Fibroblast of mammary gland (primary cell): ENCODE measurements around the gene RBM20.

Experiments used
- DNase-seq: peaks from one replicate; pipeline ENCODE4 v3.0.0-alpha.2; 2010; ENCODE audit warnings: low read depth
- H3K4me3 ChIP-seq: 2 replicates; pipeline ENCODE4 v1.5.1; 2011; ENCODE audit warnings: low read depth, mild to moderate bottlenecking, low read length, moderate library complexity; ENCODE audit not compliant: control insufficient read depth
- TF ChIP-seq, protein P1 (sequence below): conservative IDR thresholded peaks from 2 replicates; pipeline ENCODE4 v1.5.1; 2011; ENCODE audit warnings: low read depth, low read length, inconsistent platforms; ENCODE audit not compliant: control insufficient read depth, insufficient read depth

The RBM20 gene

DNA sequence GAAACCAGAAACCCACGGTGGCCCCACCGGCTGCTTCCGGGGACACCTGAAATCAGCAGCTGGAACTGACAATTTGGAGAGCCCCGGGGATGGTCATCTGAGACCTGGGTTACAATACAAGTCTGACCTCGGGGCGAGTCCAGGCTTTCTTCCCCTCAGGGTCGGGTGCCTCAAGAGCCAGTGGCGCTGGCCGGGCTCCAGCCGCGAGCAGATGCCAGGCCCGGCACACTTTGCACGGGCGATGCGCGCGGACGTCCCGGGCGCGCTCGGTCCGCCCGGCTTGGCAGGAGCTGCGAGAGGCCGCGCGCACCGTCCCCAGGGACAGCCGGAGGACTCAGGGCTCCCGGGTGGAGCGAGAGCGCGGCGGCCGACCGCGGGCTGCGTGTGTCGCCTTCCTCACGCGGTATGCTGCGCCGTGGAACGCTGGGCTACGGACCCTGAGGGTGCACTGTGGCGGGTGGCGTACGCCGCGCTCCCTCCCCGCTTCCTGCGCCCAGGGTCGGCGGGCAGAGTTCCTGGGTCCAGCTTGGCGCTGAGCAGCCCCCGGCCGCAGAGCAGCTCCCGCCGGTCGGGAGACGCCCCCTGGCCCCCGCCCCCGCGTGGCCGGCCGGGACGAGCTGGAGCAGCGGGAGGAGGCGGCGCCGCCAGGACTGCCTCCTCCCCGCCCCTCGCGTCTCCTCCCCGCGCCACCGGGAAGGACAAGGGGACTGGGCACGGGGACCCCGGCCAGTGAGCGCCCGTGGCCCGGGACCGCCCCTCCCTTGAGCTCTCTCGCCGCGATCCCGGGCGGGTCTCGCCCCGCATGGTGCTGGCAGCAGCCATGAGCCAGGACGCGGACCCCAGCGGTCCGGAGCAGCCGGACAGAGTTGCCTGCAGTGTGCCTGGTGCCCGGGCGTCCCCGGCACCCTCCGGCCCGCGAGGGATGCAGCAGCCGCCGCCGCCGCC is at the start of gene RBM20:
TSS of gene RBM20 (plus strand) at position 684 of the 945 bp plus-strand sequence. CDS start at position 803, 119 bp downstream.
- TF ChIP-seq, protein P1, sequence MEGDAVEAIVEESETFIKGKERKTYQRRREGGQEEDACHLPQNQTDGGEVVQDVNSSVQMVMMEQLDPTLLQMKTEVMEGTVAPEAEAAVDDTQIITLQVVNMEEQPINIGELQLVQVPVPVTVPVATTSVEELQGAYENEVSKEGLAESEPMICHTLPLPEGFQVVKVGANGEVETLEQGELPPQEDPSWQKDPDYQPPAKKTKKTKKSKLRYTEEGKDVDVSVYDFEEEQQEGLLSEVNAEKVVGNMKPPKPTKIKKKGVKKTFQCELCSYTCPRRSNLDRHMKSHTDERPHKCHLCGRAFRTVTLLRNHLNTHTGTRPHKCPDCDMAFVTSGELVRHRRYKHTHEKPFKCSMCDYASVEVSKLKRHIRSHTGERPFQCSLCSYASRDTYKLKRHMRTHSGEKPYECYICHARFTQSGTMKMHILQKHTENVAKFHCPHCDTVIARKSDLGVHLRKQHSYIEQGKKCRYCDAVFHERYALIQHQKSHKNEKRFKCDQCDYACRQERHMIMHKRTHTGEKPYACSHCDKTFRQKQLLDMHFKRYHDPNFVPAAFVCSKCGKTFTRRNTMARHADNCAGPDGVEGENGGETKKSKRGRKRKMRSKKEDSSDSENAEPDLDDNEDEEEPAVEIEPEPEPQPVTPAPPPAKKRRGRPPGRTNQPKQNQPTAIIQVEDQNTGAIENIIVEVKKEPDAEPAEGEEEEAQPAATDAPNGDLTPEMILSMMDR: no peak
- DNase-seq: no peak

DNA sequence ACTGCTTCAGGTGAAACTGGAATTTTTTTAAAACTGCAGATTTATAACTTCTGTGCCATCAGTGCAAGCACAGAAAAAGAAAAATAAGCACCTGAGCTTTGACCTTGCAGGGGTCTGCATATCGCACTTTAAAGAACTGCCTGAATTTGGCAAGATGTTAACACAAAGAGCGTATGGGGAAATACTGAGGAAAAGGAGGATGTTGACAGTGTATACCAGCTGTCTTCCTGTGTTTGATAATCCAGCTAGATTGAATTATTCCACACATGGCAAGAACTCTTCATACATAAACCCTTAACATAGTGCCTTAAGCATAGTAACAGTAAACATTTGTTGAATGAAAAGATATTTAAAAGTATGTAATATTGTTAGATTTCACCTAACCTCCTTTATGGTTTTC is 46.7 kb upstream of the RBM20 start:
- DNase-seq: no peak
- no peak overlapping the region for H3K4me3 ChIP-seq
- TF ChIP-seq, protein P1: no peak

More for the DNA sequence above, at the start of gene RBM20:
- peak within 1 kb of the TSS; percentile 33 for H3K4me3 ChIP-seq

DNA sequence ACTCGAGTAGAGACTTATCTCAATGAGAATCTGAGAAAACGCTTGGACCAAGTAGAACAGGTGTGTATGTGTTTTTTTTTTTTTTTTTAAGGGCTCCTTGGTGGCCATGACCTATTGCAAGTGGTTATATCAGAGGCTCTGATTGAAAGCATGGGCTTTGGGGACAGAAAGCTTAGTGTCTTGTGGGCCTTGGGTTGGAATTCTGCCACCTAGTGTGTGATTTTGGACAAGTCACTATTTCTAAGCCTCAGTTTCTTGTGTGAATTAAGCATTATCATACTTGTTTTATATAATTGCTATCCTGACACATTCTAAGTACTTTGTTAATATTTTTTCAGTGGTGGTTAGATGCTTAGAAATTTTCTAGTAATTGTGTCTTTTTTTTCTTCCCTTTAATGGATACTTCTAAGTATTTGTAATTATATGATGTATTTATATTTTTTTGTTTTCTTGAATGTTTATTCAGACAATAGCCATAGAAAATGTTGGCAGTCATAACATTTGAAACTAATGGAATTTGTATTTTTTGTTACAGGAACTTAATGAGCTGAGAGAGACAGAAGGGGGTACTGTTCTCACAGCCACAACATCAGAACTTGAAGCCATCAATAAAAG is 43.5 kb upstream of the RBM20 start:
- peak; percentile 71 for DNase-seq
- TF ChIP-seq, protein P1: peak; percentile 58
- no peak overlapping the region for H3K4me3 ChIP-seq

DNA sequence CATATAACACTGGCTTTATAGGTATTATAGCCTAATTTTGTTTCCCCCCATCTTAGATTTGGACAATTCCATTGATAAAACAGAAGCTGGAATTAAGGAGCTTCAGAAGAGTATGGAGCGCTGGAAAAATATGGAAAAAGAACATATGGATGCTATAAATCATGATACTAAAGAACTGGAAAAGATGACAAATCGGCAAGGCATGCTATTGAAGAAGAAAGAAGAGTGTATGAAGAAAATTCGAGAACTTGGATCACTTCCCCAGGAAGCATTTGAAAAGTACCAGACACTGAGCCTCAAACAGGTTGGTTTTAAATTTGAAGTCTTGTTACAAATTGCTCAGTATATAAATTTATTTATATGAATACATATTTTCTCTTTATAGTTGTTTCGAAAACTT is 42.6 kb upstream of the RBM20 start:
- TF ChIP-seq, protein P1: no peak
- DNase-seq: peak; percentile 23
- H3K4me3 ChIP-seq: no peak overlapping the region

DNA sequence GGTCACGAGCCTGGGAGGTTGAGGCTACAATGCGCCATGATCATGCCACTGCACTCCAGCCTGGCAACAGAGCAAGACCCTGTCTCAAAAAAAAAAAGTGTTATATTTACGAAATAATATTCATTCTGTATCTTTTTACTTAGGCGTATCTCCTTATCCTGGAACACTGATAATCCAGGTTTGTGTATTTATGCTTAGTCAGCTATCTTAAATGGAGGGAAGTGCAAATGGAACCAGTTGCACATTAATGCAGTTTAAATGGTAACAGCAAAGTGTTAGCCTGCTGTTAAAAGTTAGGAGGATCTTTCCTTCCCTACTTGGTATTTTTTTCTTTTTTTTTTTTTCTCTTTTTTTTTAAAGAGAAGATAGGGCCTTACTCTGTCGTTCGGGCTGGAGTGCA is 36.0 kb upstream of the RBM20 start:
- TF ChIP-seq, protein P1: no peak
- H3K4me3 ChIP-seq: no peak overlapping the region
- no peak for DNase-seq

DNA sequence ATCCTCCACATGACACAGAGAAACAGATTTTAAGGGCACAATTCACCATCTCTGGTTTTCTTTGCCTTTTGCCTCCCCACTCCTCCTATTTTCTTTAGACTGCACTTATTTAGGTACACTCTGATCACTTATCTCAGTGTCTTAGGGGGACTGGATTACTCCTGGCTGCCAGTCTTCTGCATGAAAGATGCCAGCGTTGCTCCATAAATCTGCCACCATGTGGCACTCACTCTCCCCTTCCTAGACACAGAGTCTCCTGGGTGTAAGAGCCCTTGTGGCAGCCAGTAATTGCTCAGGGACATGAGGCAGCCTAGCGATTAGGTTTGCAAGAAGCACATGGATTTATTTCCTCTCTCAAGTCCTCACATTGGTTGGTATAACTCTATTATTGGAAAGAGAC is 34.5 kb upstream of the RBM20 start:
- DNase-seq: no peak
- TF ChIP-seq, protein P1: no peak
- H3K4me3 ChIP-seq: no peak overlapping the region
